Measurements from ENCODE around the gene MIPOL1. TPM values are rescaled to one million over a fixed set of nuclear protein-coding genes. Genes with fewer than 3 reads are reported as not detected.
A peak's percentile ranks its signal among the peaks of the same experiment; 100 is the strongest.

Gene MIPOL1
- total and polyA plus RNA-seq, 2 of the 13 experiments (the other 11 are each of a cell fraction or from before 2014, with no cell fraction given), result 8.6 to 34.2 TPM

- TF ChIP-seq THAP9 (CRISPR knock-in tag; IDR thresholded peaks at IDR 0.05; ENCODE audit: borderline replicate concordance) (0 out of 2 replicates have a peak, but pooled peaks have one; percentile 26), KDM1A (CRISPR knock-in tag; IDR thresholded peaks at IDR 0.05) (0 out of 2 replicates have a peak, but pooled peaks have one; percentile 32), ZBTB7A (CRISPR knock-in tag; IDR thresholded peaks at IDR 0.05) (peak; percentile 59; the same call in 1 of the 2 replicates), ZNF280B (CRISPR knock-in tag; IDR thresholded peaks at IDR 0.05; ENCODE audit: borderline replicate concordance) (peak; percentile 96), ZNF619 (CRISPR knock-in tag; IDR thresholded peaks at IDR 0.05) (0 out of 2 replicates have a peak, but pooled peaks have one; percentile 29), ATF7-NPFF (CRISPR knock-in tag; IDR thresholded peaks at IDR 0.05; ENCODE audit: low read depth) (0 out of 2 replicates have a peak, but pooled peaks have one; percentile 25), JUND (CRISPR knock-in tag; IDR thresholded peaks at IDR 0.05) (peak; percentile 20; the same call in 1 of the 2 replicates), ZFP41 (CRISPR knock-in tag; IDR thresholded peaks at IDR 0.05; ENCODE audit: borderline replicate concordance) (0 out of 2 replicates have a peak, but pooled peaks have one; percentile 26), SALL2 (CRISPR knock-in tag; IDR thresholded peaks at IDR 0.05) (0 out of 2 replicates have a peak, but pooled peaks have one; percentile 26), DZIP1 (CRISPR knock-in tag; IDR thresholded peaks at IDR 0.05) (peak; percentile 48; the same call in 1 of the 2 replicates)
Observed at GRCh38 chr14:37205623-37206605, 8.2 kb downstream of the MIPOL1 start (continued).
